IMR-90 (cell line): ENCODE measurements around the gene ZNF221.
A peak's percentile ranks its signal among the peaks of the same experiment; 100 is the strongest.

Experiments
- CEBPB ChIP-seq: IDR thresholded peaks from 2 replicates; pipeline ENCODE4 v1.6.1; 2012; ENCODE audit warnings: low read depth, low read length, improper control_type of control experiment
- POLR2A ChIP-seq: IDR thresholded peaks from 2 replicates; pipeline ENCODE4 v1.6.1; 2012; ENCODE audit warnings: mild to moderate bottlenecking, low read depth, low read length
- TF ChIP-seq, protein P1 (sequence below): conservative IDR thresholded peaks from 2 replicates; pipeline ENCODE4 v1.5.1; 2012; ENCODE audit warnings: mild to moderate bottlenecking, low read depth, low read length, improper control_type of control experiment

DNA sequence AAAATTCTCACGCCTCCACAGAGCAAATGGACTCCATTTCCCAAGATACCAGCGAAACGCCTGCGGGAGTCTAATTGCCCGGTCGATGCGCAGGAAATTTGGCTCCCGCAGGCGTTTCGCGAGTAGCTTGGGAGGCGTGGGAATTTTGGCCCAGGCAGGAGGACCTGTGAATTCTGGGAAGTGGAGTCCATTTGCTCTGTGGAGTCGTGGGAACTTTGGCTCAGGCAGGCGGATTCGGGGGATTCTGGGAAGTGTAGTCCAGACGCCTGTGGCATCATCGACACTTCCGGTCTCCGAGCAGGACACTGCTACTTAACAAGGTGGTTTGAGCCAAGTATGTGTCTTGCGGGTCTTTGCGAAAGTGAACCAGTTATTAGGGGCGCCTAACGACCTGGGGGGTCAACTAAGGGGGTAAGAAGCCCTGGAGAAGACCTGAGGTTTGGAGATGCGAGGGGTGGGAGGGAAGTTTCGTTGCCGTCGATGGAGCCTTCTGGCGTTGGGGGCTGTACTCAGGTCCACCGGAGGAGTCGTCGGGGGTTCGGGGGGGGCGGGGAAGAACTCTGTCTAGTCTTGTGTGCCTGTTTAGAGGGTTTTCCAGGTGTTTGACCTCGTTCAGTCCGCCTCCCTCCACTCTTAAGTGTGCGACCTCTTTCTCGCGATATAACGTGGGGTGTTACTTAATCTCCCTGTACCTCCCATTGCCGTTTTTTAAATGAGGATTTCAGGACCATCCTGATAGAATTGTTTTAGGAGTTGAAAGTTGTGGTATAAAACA, 33.1 kb downstream of the ZNF221 start, which contains the start of gene ZNF155:
- no peak for TF ChIP-seq POLR2A
- TF ChIP-seq, protein P1, sequence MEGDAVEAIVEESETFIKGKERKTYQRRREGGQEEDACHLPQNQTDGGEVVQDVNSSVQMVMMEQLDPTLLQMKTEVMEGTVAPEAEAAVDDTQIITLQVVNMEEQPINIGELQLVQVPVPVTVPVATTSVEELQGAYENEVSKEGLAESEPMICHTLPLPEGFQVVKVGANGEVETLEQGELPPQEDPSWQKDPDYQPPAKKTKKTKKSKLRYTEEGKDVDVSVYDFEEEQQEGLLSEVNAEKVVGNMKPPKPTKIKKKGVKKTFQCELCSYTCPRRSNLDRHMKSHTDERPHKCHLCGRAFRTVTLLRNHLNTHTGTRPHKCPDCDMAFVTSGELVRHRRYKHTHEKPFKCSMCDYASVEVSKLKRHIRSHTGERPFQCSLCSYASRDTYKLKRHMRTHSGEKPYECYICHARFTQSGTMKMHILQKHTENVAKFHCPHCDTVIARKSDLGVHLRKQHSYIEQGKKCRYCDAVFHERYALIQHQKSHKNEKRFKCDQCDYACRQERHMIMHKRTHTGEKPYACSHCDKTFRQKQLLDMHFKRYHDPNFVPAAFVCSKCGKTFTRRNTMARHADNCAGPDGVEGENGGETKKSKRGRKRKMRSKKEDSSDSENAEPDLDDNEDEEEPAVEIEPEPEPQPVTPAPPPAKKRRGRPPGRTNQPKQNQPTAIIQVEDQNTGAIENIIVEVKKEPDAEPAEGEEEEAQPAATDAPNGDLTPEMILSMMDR = no peak
- peak; percentile 82 for TF ChIP-seq CEBPB
